Loucy (cell line): Measurements from ENCODE around the gene HGFAC.

Source experiments
- EZH2phosphoT487 ChIP-seq: fragments of 200-600 bp; IDR thresholded peaks from 2 replicates; pipeline ENCODE4 v1.6.1; 2018; ENCODE audit warnings: antibody characterized with exemption, mild to moderate bottlenecking, moderate library complexity, borderline replicate concordance
- TF ChIP-seq, protein P1 (sequence below): fragments of 200-600 bp; sonication (generic); conservative IDR thresholded peaks from 2 replicates; pipeline ENCODE4 v1.5.1; 2014; ENCODE audit warnings: mild to moderate bottlenecking, antibody characterized with exemption, low read length

DNA sequence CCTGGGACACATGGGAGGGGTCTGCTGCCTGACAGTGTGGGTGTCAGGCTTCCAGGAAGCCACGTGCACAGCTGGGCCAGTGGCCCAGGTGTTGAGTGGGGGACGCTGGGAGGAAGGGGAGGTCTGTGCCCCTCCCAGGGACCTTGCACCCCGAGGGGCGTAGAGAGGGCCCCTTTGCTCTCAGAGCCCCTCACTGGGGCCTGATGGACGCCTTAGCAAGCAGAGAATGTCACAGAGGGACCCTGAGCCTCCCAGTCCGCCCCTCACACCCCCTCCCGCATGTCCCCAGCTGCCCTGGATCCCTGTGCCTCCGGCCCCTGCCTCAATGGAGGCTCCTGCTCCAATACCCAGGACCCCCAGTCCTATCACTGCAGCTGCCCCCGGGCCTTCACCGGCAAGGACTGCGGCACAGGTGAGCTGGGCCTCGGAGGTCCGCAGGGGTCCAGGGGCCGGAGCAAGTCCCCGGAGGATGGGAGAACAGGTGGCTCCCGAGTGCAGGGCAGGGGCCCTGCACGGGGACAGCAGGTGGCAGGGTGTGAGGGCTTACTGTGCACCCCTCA is 2.1 kb downstream of the HGFAC start:
- TF ChIP-seq, protein P1, sequence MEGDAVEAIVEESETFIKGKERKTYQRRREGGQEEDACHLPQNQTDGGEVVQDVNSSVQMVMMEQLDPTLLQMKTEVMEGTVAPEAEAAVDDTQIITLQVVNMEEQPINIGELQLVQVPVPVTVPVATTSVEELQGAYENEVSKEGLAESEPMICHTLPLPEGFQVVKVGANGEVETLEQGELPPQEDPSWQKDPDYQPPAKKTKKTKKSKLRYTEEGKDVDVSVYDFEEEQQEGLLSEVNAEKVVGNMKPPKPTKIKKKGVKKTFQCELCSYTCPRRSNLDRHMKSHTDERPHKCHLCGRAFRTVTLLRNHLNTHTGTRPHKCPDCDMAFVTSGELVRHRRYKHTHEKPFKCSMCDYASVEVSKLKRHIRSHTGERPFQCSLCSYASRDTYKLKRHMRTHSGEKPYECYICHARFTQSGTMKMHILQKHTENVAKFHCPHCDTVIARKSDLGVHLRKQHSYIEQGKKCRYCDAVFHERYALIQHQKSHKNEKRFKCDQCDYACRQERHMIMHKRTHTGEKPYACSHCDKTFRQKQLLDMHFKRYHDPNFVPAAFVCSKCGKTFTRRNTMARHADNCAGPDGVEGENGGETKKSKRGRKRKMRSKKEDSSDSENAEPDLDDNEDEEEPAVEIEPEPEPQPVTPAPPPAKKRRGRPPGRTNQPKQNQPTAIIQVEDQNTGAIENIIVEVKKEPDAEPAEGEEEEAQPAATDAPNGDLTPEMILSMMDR = no peak
- no peak for TF ChIP-seq EZH2phosphoT487
